Subcutaneous adipose tissue (tissue), 4 donors: ENCODE data around the gene NTSR2. TPM values are rescaled to one million over a fixed set of nuclear protein-coding genes. Genes with fewer than 3 reads are reported as not detected.

ENCODE experiments used
- CTCF ChIP-seq: fragments of 450-650 bp; IDR thresholded peaks from one replicate; pipeline ENCODE4 v1.5.1; 2016; ENCODE audit warnings: low read depth, mild to moderate bottlenecking, control low read depth, antibody characterized with exemption, moderate library complexity
- total RNA-seq, 4 donors: library from RNA; depleted of rRNA; stranded (reverse); fragments of >200 nt; gene quantifications; one replicate each; pipeline ENCODE4 v1.1.0, GENCODE V29; 2016

The NTSR2 gene
- total RNA-seq, 4 donors from 2014 or later: 1.1 TPM; not detected in 2

DNA sequence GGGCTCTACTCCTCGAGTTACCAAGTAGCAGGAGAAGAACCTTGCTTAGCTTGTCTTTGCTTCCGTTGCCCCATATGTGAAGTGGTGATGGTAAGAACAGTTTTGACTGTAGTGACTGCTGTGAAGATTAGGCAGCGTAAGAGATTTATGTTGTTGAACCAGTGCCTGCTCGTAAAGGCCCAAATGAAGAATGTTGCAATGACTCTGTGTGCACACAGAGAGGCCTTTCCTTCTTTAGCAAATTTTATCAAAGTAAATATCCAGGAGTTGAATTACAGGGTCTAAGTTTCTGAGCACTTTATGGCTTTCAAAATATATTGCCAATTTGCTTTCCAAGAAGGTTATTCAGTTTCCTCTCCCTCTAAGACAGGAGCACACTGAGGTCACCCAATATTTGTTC, 14.5 kb downstream of the NTSR2 start:
- TF ChIP-seq CTCF: no peak

GRCh38 chr2:11652553-11652952, 17.4 kb downstream of the NTSR2 start:
- no peak for TF ChIP-seq CTCF

- TF ChIP-seq CTCF: no peak
Observed at GRCh38 chr2:11651856-11652548, 18.0 kb downstream of the NTSR2 start.

GRCh38 chr2:11649093-11649492, 20.9 kb downstream of the NTSR2 start:
- no peak for TF ChIP-seq CTCF

GRCh38 chr2:11647834-11648600, 22.0 kb downstream of the NTSR2 start:
- no peak for TF ChIP-seq CTCF

DNA sequence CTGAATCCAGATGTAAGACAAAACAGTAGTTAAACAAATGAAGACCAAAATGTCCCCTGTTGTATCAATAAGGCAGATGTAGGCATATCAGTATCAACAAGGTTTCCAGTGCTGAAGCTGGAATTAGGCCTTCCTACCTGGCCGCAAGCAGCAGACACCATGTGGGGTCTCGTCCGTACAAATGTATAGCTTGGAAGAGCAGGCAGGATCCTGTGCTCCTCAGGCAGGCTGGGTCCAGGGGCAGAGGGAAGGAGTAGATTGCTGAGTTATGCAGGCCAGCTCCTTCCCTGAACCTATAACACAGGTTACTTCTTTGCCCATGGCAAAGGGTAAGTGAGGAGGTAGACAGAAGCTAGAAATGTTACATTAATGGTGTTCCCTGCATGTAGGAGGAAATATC, 23.5 kb downstream of the NTSR2 start:
- TF ChIP-seq CTCF: no peak

GRCh38 chr2:11644293-11644692, 25.7 kb downstream of the NTSR2 start:
- TF ChIP-seq CTCF: no peak
